Right ventricle myocardium inferior (tissue), 1 donor: ENCODE measurements around the gene SHISA4. TPM values are rescaled to one million over a fixed set of nuclear protein-coding genes. Genes with fewer than 3 reads are reported as not detected.
"Not testable (repeated sequence)": the region's sequence is repeated elsewhere in the genome, so short reads cannot be mapped to it uniquely, and the experiment has no call there.

ENCODE experiments used
- ATAC-seq: fragments of 200-7000 bp; cut with Tn5 transposase; one replicate; pipeline ENCODE4 v1.9.1; 2020; ENCODE audit warnings: mild to moderate bottlenecking, moderate library complexity
- DNase-seq: peaks from one replicate; pipeline ENCODE4 v3.0.0; 2021; ENCODE audit errors: missing footprints
- intact Hi-C: fragments of 100-400 bp; cut with DNase I; formaldehyde crosslinking; loops from one replicate; pipeline ENCODE4 v1.11.0; 2022
- total RNA-seq: library from RNA; stranded (reverse); fragmentation: NEBNext Ultra II Directional; extraction: Animal tissue kit (Norgen Biotek cat#: 25700); gene quantifications from one replicate; pipeline ENCODE4 v1.2.1, GENCODE V29; 2021
- donor health status: DM: no; HTN: yes; CAD: no; lungs with severe emphysema.

SHISA4 gene
- total RNA-seq, 1 donor from 2014 or later = 159 TPM

GRCh38 chr1:201893431-201893830, 4.7 kb downstream of the SHISA4 start:
- intact Hi-C loops = no loop called here
- DNase-seq (no peak), ATAC-seq (no peak)

- ATAC-seq = no peak
- no peak for DNase-seq
- intact Hi-C loops = loop anchor here (5.0 kb wide), 2 partner anchors 63 to 228 kb away; partner anchors contain the start of genes GPR37L1 and TIMM17A
Observed at GRCh38 chr1:201894343-201895119, 5.8 kb downstream of the SHISA4 start.

- ATAC-seq (no peak), DNase-seq (no peak)
- intact Hi-C loops = loop anchor here (5.0 kb wide), 2 partner anchors 62 to 227 kb away; partner anchors contain the start of genes GPR37L1 and TIMM17A
Observed at GRCh38 chr1:201895120-201895665, 6.5 kb downstream of the SHISA4 start.

- intact Hi-C loops = loop anchor here (1.0 to 5.0 kb wide), 3 partner anchors 61 to 226 kb away; partner anchors contain the start of genes GPR37L1 and TIMM17A
- DNase-seq (peak; percentile 92), ATAC-seq (peak; percentile 88)
Observed at GRCh38 chr1:201895913-201896807, 7.5 kb downstream of the SHISA4 start.

- DNase-seq = no peak
- intact Hi-C loops = loop anchor here (1.0 to 5.0 kb wide), 3 partner anchors 60 to 225 kb away; partner anchors contain the start of genes GPR37L1 and TIMM17A
- ATAC-seq = peak; percentile 59
Observed at GRCh38 chr1:201896951-201897391, 8.3 kb downstream of the SHISA4 start.

- intact Hi-C loops = loop anchor here (5.0 kb wide), 2 partner anchors 59 to 224 kb away; partner anchors contain the start of genes GPR37L1 and TIMM17A
- ATAC-seq (no peak), DNase-seq (no peak)
Observed at GRCh38 chr1:201898240-201898894, 9.7 kb downstream of the SHISA4 start.

GRCh38 chr1:201898992-201899391, 10.3 kb downstream of the SHISA4 start:
- DNase-seq (no peak), ATAC-seq (no peak)
- intact Hi-C loops = loop anchor here (5.0 kb wide), 2 partner anchors 58 to 223 kb away; partner anchors contain the start of genes GPR37L1 and TIMM17A

GRCh38 chr1:201899683-201900429, 11.2 kb downstream of the SHISA4 start:
- DNase-seq = no peak
- intact Hi-C loops = loop anchor here (5.0 kb wide), 2 partner anchors 57 to 222 kb away; partner anchors contain the start of genes GPR37L1 and TIMM17A
- ATAC-seq = no peak

- ATAC-seq (no peak), DNase-seq (no peak)
- intact Hi-C loops = no loop called here
Observed at GRCh38 chr1:201900476-201900875, 11.8 kb downstream of the SHISA4 start.

GRCh38 chr1:201901036-201901435, 12.3 kb downstream of the SHISA4 start:
- intact Hi-C loops, ATAC-seq, DNase-seq: not testable (repeated sequence)

GRCh38 chr1:201902198-201902597, 13.5 kb downstream of the SHISA4 start:
- ATAC-seq = no peak
- no peak for DNase-seq
- intact Hi-C loops = no loop called here

GRCh38 chr1:201903135-201903534, 14.4 kb downstream of the SHISA4 start:
- no peak for DNase-seq
- ATAC-seq = peak; percentile 27
- intact Hi-C loops = no loop called here

GRCh38 chr1:201904579-201904978, 15.9 kb downstream of the SHISA4 start:
- DNase-seq = no peak
- intact Hi-C loops = no loop called here

GRCh38 chr1:201905234-201905890, 16.7 kb downstream of the SHISA4 start:
- intact Hi-C loops = no loop called here
- DNase-seq = no peak
- no peak for ATAC-seq

More at GRCh38 chr1:201904579-201904978, 15.9 kb downstream of the SHISA4 start:
- ATAC-seq = peak; percentile 61

- ATAC-seq (no peak), DNase-seq (no peak)
- intact Hi-C loops = no loop called here
Observed at GRCh38 chr1:201906336-201906735, 17.6 kb downstream of the SHISA4 start.

- DNase-seq (no peak), ATAC-seq (no peak)
- intact Hi-C loops = no loop called here
Observed at GRCh38 chr1:201907621-201908020, 18.9 kb downstream of the SHISA4 start.
